Stimulated activated CD8-positive, alpha-beta memory T cell treated with anti-CD3 and anti-CD28 coated beads, Interleukin-4, amount 100 ng/mL, for 48 hours (primary cell): ENCODE measurements around the gene SRGAP1.
"Not testable (repeated sequence)": the region's sequence is repeated elsewhere in the genome, so short reads cannot be mapped to it uniquely, and the experiment has no call there.

Experiments
- DNase-seq: peaks from one replicate; pipeline ENCODE4 v3.0.0-alpha.2; 2020

Gene SRGAP1

DNA sequence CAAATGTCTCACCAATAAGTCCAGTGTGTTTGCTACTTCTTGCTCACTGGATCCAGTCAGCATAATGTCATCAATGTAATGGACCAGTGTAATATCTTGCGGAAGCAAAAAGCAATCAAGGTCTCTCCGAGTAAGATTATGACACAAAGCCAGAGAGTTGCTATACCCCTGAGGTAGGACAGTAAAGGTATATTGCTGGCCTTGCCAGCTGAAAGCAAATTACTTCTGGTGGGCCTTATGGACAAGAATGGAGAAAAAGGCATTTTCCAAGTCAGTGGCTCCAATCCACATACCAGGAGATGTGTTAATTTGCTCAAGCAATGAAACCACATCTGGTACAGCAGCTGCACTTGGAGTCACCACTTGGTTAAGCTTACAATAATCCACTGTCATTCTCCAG lies 288.2 kb downstream of the SRGAP1 start:
- not testable (repeated sequence) for DNase-seq

DNA sequence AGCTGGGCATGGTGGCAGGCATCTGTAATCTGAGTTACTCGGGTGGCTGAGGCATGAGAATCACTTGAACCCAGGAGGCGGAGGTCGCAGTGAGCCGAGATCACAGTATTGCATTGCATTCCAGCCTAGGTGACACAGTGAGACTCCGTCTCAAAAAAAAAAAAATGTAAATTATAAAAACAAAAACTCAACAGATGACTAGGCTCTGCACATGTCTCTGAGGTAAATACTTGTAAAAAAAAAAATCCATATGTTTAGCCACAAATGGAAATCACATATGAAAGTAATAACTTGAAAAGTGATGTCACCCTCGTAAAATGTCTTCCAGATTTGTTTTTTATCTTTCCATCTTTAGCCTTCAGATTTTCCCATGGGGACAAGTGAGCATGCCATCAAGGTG lies 292.6 kb downstream of the SRGAP1 start:
- DNase-seq, result no peak

DNA sequence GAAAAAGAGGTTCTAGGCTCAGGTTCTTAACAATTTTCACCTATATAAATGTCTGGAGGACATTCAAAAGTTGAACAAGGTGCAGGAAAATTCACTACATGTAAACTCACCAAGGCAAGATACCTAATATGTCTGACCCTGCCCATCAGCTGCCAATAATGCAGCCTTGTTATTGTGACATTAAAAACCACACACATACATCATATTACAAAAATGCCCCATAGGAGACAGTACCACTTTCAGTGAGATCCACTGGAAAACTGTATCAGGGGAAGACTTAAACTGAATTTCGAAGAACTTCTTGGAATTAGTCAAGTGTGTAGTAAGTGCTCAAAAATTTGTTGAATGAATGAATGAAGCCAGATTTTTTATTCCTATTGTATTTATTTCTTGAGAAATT lies 294.5 kb downstream of the SRGAP1 start:
- DNase-seq, result no peak

DNA sequence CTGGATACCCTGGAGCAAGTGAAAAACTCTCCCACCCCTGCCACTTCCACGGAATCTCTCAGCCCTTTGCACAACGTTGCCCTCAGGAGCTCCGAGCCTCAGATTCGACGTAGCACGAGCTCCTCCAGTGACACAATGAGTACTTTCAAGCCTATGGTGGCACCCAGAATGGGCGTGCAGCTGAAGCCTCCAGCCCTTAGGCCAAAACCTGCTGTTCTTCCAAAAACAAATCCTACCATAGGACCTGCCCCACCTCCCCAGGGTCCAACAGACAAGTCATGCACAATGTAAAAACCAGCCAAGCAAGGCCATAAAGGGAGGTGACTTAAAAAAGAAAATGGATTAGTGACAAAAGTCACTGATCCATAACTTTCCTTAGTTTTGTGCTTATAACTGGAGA lies 297.9 kb downstream of the SRGAP1 start:
- no peak for DNase-seq

DNA sequence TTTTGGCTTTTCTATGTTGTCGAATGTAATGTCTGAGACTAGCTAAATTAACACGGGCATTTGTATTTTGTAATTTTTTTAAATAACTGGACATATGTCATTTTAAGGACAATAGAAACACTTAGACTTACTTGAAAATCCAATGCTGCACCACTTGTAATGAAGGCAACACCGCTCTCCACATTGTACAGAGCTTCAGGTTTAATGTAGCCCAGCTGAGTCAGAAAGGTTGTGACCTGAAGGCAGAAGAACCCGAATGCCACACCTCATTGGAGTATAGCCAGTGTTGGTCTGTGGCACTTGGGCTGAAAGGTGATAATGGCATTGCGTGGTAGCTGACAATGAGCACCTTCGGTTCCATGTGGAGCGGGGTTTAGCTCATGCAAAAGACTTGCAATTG lies 298.3 kb downstream of the SRGAP1 start:
- no peak for DNase-seq

DNA sequence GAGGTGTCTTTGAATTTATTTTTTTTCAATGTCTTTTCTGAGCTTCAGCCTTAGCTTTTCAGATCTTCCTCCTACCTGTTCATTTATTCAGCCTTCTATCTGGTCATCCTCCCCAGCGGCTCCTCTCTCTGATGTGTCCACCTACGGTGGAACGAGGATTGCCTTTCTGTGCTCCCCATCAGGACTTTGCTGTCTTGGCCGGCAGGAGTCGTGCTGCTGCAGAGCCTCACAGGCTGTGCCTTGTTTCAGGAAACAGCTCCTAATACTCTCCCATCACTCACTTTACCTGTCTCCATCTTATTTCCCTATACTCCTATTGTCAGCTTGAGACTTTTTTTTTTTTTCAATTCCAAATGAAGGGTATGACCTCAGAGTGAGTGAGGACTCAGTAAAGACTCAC lies 300.7 kb downstream of the SRGAP1 start:
- no peak for DNase-seq

DNA sequence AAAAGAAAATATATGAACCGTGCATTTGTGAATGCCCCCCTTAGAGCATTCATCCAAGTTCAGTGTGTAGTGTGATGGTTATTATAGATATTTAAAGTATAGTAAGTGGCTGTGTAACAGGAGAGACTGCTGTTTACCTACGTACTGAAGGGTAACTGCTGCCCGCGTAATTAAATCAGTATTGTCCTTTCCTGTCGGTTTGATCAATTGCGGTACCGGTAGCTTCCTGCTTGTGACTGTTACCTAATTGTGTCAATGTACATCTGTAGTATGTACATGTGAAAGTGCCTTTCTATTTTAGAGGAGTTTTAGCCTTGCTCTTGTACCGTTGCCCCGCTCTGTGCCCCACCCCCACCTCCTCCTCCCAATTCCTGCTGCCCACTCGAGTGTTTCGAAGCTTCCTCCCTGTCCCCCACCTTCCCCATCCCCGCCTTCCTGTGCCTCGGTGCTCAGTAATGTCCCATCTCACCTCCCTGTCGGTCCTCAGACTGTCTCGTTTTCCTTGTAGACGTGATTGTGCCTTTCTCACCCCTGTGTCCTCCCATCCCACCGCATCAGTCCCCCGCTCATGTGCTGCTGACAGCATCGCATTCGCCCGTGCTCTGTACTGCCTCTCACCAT lies 302.6 kb downstream of the SRGAP1 start:
- no peak for DNase-seq

DNA sequence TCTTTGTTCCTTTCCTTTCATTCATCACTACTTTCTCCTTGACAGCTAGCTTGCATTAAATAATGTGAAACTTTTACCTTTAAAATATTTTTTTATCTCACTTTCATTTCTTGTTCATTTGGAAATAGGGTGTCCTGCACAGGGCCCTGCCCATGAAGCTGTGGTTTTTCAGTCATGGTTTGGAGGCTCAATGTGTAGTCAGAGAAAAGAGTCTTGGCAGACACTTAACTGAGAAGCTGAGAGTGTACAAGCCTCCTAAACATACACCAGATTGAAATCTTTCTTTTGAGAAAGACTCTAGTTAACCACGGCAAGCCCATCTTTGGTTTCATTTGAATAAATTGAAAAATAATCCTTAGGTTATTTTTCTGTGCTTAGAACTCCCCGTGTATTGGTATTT lies 303.4 kb downstream of the SRGAP1 start:
- DNase-seq, result no peak

DNA sequence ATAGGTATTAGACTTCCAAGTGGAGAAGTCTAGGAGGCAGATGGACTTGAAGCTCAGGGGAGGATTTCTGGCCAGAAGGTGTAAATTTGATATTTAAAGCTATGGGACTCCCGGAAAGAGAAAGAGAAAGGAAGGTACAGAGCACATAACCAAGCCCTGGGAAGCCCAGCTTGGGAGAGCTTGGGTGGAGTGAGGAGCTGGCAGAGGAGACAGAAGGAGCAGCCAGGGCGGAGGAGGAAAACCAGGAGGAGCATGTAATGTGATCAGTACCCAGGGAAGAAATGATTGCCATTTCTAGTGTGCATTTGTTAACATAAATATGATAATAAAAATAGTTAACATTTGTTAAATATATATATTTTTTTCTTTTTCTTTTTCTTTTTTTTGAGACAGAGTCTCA lies 310.2 kb downstream of the SRGAP1 start:
- DNase-seq, result no peak

DNA sequence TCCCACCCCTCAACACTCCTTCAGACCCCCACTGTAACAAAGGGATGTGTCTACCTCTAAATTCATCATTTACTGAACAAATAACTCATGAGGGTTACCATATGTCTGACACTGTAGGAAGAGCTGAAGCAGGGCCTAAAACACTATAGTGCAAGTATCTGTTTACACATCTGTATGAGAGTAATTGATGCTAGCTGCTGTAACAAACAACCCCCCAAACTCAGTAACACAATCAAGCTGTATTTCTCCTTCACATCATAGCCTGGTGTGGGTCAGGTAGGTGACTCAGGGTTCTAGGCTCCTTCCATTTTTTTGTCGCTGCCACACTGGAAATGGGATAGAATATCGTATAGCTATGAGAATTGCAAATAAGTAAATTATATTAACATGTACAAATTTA lies 312.6 kb downstream of the SRGAP1 start:
- DNase-seq, result no peak

DNA sequence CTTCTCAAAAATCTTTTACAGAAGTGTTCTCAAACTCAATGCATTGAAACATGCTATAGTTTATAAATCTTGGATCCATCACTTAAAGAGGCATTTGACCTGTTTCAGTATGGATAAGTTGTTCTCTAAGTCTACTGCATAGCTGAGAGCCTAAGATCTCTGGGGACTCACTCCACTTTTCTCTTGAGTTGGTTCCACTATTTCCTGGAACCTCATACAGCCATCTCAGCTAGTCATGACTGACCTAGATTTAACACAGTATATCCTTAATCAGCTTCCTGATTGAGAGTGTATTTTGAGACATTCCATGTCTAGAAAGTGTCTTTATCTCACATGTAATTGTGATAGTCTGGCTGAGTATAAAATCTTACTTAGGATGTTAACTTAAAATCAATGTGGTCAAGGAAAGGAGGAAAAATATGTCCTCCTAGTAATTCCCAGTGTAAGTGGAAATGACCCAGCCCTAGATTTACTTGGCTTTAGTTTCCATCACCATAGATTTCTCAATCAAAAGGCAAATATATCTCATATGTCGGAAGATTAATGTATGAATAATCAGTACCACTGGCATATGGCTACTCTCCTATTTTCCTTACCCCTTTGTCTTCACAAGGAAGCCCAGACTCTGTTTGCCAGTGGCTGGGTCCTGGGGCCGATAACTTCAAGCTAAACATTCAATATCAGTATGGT lies 315.7 kb downstream of the SRGAP1 start:
- no peak for DNase-seq

DNA sequence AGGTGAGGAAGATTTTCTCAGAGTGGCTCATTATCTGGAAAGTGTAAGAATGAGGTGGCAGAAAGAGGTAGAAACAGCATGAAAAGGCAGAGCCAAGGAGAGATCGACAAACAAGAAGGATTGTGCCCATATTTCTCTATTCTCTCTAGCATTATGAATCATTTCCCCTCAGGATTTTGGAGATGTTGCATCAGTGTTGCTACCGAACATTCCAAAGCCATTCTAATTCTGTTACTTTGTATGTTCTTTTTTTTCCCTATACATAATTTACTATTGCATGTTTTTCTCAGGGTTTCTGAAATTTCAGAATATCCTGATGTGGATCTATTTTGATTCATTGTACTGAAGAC lies 316.2 kb downstream of the SRGAP1 start:
- DNase-seq, result no peak

DNA sequence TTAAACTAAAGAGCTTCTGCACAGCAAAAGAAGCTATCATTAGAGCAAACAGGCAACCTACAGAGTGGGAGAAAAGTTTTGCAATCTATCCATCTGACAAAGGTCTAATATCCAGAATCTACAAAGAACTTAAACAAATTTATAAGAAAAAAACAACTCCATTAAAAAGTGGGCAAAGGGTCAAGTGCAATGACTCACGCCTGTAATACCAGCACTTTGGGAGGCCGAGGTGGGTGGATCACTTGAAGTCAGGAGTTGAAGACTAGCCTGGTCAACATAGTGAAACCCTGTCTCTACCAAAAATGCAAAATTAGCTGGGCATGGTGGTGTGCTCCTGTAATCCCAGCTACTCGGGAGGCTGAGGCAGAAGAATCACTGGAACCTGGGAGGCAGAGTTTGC lies 322.1 kb downstream of the SRGAP1 start:
- DNase-seq, result not testable (repeated sequence)

DNA sequence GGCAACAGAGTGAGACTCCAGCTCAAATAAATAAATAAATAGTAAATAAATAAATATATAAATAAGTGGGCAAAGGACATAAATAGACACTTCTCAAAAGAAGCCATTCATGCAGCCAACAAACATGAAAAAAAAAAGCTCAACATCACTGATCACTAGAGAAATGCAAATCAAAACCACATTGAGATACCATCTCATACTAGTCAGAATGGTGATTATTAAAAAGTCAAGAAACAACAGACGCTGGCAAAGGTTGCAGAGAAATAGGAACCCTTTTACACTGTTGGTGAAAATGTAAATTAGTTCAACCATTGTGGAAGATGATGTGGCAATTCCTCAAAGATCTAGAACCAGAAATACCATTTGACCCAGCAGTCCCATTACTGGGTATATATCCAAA lies 322.5 kb downstream of the SRGAP1 start:
- not testable (repeated sequence) for DNase-seq

DNA sequence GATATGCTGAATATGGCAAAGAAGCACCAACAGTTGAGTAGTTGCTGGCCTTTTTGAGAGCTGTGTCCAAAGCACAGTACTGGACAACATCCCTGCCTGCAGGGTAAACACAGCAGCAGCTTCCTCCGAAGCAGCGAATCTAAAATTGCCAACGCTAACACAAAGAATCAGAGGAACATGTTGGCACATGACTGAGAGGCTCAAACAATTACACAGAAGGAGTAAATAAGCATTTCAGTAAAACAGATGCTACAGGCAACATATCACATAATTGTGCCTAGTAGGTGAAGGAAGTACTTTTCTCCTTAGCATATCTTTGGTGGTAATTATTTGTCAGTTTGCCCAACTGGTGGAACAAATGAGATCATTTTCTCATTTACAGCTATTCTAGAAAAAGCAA lies 325.5 kb downstream of the SRGAP1 start:
- no peak for DNase-seq

DNA sequence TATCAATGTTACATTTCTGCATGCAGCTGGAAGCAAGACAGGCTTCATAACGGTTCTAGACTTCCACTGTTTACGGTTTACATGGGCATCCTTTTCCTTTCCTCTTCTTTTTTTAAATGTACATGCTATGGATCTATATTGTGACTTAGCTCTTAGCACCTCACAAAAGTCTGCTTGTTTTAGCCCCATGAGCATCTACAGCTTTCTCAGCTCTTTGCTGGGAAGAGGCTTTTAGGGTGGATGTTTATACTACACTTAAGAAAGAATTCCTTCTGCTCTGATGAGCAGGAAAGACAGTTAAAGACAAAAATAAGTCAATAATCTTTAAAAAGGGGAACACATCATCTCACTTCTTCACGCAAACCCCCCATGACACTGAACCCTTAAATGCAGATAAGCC lies 326.2 kb downstream of the SRGAP1 start:
- DNase-seq, result no peak

DNA sequence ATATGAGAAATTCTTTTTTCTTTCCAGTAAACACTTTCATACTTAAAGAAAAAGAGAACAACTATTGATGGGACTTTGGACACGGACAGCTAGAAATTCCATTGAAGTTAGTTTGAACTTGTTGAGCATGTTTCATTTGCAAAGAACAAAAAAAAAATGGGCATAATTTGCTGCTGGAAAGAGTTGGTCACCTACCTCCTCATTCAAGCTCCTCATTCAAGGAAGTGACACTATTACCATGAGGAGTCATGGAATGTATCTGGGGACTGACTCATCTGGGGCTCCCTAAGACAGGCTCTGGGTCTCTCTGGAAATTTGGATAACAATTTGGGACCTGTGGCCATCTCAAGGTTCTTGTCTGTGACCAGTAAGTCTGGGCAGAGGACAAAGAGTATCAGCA lies 327.2 kb downstream of the SRGAP1 start:
- no peak for DNase-seq

DNA sequence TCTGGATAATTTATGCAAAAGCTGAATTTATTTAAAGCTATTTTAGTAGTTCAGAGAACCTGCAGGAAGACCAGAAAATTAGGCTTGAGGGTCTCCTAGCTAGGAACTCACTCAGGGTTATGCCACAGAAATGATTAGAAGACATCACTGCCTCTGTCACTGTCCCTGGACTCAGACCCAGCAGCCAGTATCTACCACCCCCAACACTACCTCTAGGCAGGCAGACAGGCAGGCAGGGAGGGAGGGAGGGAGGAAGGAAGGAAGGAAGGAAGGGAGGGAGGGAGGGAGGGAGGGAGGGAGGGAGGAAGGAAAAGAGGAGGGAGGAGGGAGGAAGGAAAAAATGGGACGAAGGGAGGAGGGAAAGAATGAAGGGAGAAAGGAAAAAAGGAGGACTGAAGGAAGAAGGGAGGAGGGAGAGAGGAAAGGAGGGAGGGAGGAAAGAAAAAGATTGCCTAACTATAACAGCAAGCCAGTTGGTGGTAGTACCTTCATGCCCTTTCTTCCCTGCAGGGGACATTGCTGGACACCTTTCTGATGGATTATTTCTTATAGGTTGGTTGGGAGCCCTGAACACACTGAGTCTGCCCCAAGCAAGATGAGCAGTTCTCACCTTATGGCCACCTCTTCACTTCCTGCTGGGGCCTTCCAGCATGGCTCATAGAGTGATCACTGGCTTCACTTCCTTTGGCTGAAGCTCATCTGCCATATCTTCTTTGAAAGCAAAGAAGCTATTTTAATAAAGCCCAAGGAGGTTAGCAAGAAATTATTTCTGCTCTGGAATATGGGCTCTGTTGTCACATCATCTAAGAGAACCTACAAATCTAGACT lies 327.9 kb downstream of the SRGAP1 start:
- no peak for DNase-seq

DNA sequence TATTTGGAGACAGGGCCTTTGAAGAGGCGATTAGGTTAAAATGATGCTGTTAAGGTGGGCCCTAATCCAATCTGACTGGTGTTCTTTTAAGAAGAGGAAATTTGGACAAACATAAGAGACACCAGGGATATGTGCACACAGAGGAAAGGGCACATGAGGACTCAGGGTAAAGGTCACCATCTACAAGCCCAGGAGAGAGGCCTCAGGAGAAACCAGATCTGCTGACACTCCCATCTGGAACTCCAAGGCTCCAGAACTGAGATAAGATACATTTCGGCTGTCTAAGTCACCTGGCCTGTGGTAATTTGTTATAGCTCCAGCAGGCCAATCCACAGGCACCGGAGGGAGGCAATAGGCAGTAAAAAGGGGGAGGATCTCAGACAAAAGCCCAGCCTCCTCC lies 329.0 kb downstream of the SRGAP1 start:
- DNase-seq, result no peak

DNA sequence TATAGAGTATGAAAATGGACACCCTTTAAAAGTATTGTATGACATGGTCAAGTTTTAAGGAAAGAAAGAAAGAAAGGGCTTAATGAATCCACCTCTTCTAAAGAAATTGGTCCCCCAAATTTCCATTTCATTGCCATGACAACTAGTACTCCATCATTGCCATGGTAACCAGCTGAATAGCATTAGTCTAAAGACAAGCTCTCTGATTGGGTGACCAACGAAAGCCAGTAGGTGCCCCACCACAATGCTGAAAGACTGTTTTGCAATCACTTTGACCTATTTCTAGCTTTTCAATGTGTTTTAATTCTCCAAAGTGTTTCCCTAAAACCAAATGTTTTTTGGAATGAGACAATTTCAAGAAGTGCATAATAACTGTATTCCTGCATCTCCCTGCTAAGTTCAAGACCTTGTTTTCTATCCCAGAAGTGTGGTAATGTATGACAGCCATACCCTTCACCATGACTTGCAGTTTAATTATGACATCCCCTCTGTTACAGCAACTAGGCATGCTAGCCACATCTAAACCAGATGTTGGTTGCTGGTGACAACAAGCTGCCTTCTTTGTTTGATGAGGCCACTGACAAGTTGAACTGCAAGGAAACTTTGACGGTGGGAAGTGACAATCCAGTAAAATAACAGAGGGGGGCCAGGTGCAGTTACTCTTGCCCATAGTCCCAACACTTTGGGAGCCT lies 330.9 kb downstream of the SRGAP1 start:
- no peak for DNase-seq

DNA sequence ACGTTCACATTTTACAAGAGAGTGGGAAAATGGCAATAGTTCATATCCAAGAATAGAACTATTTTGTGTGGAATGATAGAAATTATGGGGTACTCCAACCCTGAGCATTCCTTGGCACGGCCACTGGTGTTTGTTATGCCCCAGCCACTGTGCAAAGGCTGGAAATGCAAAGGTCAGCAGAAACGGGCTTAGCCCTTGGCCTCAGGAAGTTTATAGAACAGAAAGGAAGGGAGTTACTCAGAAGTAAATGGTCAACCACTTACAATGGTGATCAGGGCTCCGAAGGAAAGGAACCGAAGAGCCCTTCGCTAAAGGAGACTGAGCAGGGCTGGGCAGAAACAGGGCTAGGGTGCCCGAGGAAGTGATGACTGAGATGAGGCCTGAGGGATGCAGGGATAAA lies 332.5 kb downstream of the SRGAP1 start:
- no peak for DNase-seq

DNA sequence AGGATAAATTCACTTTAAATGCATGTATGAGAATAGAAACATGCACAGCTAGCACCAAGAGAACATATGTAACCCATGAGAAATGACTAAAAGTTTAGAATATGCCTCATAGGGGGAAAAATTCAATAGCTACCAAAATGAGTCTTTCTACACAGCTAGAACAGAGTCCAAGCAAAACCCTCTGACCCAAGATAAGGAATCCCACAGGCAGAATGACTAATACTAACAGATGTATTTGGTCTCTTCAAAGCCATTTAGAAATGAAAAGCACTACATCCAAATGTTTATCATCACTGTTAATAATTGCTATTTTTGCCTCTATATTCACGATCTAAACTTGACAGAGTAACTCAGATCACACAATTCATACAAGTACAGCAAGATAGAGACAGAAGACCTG lies 333.6 kb downstream of the SRGAP1 start:
- DNase-seq, result no peak

DNA sequence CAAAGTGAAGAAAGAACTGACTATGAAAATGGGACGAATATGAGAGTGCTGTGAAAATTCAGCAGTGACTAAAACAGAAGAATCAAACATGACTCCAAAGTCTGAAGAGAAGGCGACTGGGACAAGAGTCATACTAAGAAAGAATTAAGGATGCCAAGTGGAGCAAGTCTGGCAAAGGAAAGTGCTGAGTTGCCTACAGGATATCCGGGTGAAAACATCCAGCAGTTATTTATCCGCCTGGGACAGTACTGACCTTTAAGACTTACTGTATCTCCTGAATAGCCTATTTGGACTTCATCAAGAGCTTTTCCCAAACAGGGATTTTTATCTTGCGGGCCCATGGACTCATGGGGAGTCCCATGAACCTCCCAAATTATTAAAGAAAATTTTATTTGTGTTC lies 336.5 kb downstream of the SRGAP1 start:
- DNase-seq, result no peak
